Endothelial cell of umbilical vein (primary cell): ENCODE results near the gene EIF3D. TPM values are rescaled to one million over a fixed set of nuclear protein-coding genes. Genes with fewer than 3 reads are reported as not detected.

Experiments
- BruUV-seq: library from RNA; stranded (reverse); fragments of 400-500 nt; replicated peaks from 2 replicates; lab custom pipeline; 2021; lab: Mats Ljungman, UMichigan
- CTCF ChIA-PET: fragments of 300-600, 350-600 bp; sonication (Branson Sonifier 250); formaldehyde crosslinking; loops from one replicate; lab custom pipeline; 2021; ENCODE audit warnings: antibody characterized with exemption, inconsistent platforms; lab: Charles Lee
- POLR2A ChIA-PET: fragments of 300-600, 350-600 bp; sonication (Branson Sonifier 250); formaldehyde crosslinking; loops from one replicate; lab custom pipeline; 2021; ENCODE audit warnings: antibody characterized with exemption, inconsistent platforms; lab: Charles Lee
- DNase-seq: peaks from one replicate; pipeline ENCODE4 v3.0.0-alpha.2; 2011; ENCODE audit warnings: low read depth, low spot score
- FAIRE-seq: peaks from 2 replicates; lab custom pipeline; 2011; peaks lifted over from hg19 to GRCh38; lab: Jason Lieb, UNC
- H2AFZ ChIP-seq: 2 replicates; pipeline ENCODE4 v1.6.0; 2012; ENCODE audit warnings: low read depth, low read length, control low read depth, inconsistent platforms
- H3K27ac ChIP-seq: 2 replicates; pipeline ENCODE4 v1.5.1; 2011; ENCODE audit warnings: low read depth, mild to moderate bottlenecking, control low read depth, low read length, moderate library complexity; ENCODE audit not compliant: insufficient read depth
- H3K27me3 ChIP-seq, 2 experiments: 2 replicates each; pipeline versions ENCODE4 v1.6.0 to v1.6.1; 2011; ENCODE audit warnings: low read length in 2 of 2, mixed read lengths in 1 of 2; ENCODE audit not compliant: control insufficient read depth in 2 of 2, insufficient read depth in 2 of 2
- H3K36me3 ChIP-seq, 2 experiments: 2 replicates in 1 of 2; 3 replicates in 1 of 2; pipeline ENCODE4 v1.5.1; 2011; ENCODE audit warnings: low read length in 2 of 2, mild to moderate bottlenecking in 1 of 2, moderate library complexity in 1 of 2; ENCODE audit not compliant: control insufficient read depth in 2 of 2, insufficient read depth in 2 of 2; ENCODE audit errors: extremely low read depth in 1 of 2
- H3K4me1 ChIP-seq: 3 replicates; pipeline ENCODE4 v1.5.1; 2011; ENCODE audit warnings: mild to moderate bottlenecking, low read length; ENCODE audit not compliant: control insufficient read depth, insufficient read depth; ENCODE audit errors: extremely low read depth
- H3K4me2 ChIP-seq: 2 replicates; pipeline ENCODE4 v1.6.1; 2011; ENCODE audit warnings: low read length, control low read depth, mixed read lengths; ENCODE audit not compliant: insufficient read depth
- H3K4me3 ChIP-seq, 3 experiments: fragments of 200-600 bp in 1 of 3; sonication (generic), shearing (Covaris generic) in 1 of 3; replicated peaks in 1 of 3; 2 replicates each; pipeline ENCODE4 v1.5.1; 2011 to 2016; ENCODE audit warnings: control low read depth in 3 of 3, low read length in 3 of 3, mild to moderate bottlenecking in 2 of 3, inconsistent platforms in 1 of 3, low read depth in 1 of 3, moderate library complexity in 1 of 3; ENCODE audit not compliant: insufficient read depth in 1 of 3
- H3K79me2 ChIP-seq: 2 replicates; pipeline ENCODE4 v1.6.0; 2012; ENCODE audit warnings: low read length, inconsistent platforms; ENCODE audit not compliant: control insufficient read depth, insufficient read depth
- H3K9ac ChIP-seq: replicated peaks from 2 replicates; pipeline ENCODE3; 2011; ENCODE audit warnings: low read length, control low read depth; ENCODE audit not compliant: insufficient read depth; ENCODE audit errors: extremely low read depth
- H3K9me1 ChIP-seq: replicated peaks from 3 replicates; pipeline ENCODE4 v1.6.0; 2011; ENCODE audit warnings: mild to moderate bottlenecking, low read length; ENCODE audit not compliant: control insufficient read depth, insufficient read depth; ENCODE audit errors: extremely low read depth
- H3K9me3 ChIP-seq: replicated peaks from 2 replicates; pipeline ENCODE4 v1.5.1; 2012; ENCODE audit warnings: low read length, inconsistent platforms; ENCODE audit not compliant: control insufficient read depth, insufficient read depth
- H4K20me1 ChIP-seq: replicated peaks from 2 replicates; pipeline ENCODE3; 2011; ENCODE audit warnings: mild to moderate bottlenecking, low read length; ENCODE audit not compliant: control insufficient read depth, insufficient read depth; ENCODE audit errors: extremely low read depth
- EZH2 ChIP-seq: IDR thresholded peaks from 2 replicates; pipeline ENCODE4 v1.6.1; 2012; ENCODE audit warnings: borderline replicate concordance, low read depth, mild to moderate bottlenecking, moderate library complexity, low read length, inconsistent platforms; ENCODE audit not compliant: severe bottlenecking
- MAX ChIP-seq: IDR thresholded peaks from 2 replicates; pipeline ENCODE4 v1.6.1; 2011; ENCODE audit not compliant: insufficient read depth, insufficient read length
- POLR2A ChIP-seq: IDR thresholded peaks from 2 replicates; pipeline ENCODE4 v1.6.1; 2012; ENCODE audit warnings: low read depth, mild to moderate bottlenecking, control low read depth, low read length
- POLR2AphosphoS5 ChIP-seq: IDR thresholded peaks from 2 replicates; pipeline ENCODE4 v1.6.1; 2012; ENCODE audit warnings: low read depth, mild to moderate bottlenecking, control low read depth, low read length, moderate library complexity; ENCODE audit not compliant: insufficient read depth
- dilution Hi-C: fragments of 300-500 bp; cut with MboI; formaldehyde crosslinking; loops from one replicate; pipeline ENCODE4 v1.15.0; 2019; ENCODE audit warnings: low sequenced_read_pairs; ENCODE audit not compliant: extremely low pct_ligation_motif_present
- intact Hi-C: fragments of 100-400 bp; cut with micrococcal nuclease; formaldehyde crosslinking; loops from one replicate; pipeline ENCODE4 v1.10.0; 2022
- polyA plus RNA-seq, 4 experiments: library from polyadenylated mRNA; depleted of rRNA in 3 of 4; stranded (reverse) in 3 of 4; unstranded in 1 of 4; fragments of >200 nt; gene quantifications; 2 replicates each; pipeline versions ENCODE4 v1.2.1 to v1.2.3, GENCODE V29; 2011 to 2012; ENCODE audit warnings: missing spikeins in 1 of 4
- total RNA-seq: library from RNA; stranded (reverse); gene quantifications from 2 replicates; pipeline ENCODE4 v1.2.3, GENCODE V29; 2021

The EIF3D gene
- total and polyA plus RNA-seq, 2 donors (not counting 3 experiments of a cell fraction or from before 2014, with no cell fraction given), result 201 to 413 TPM

- Histone ChIP-seq H3K4me3 (peak within 1 kb of the TSS; percentile 53 to 73 (median 67)), H2AFZ (peak within 1 kb of the TSS; percentile 42), H3K36me3 (peaks cover 0 to 10% of the 10 kb centered on the region in 2 experiments), H4K20me1 (no peaks in the 10 kb centered on the region), H3K4me2 (peak within 1 kb of the TSS; percentile 75), H3K9me3 (no peaks in the 10 kb centered on the region), H3K27me3 (no peaks in the 10 kb centered on the region), H3K9ac (peak within 1 kb of the TSS; percentile 84), H3K79me2 (peaks cover 10% of the 10 kb centered on the region), H3K9me1 (no peaks in the 10 kb centered on the region), H3K4me1 (peaks cover 8% of the 10 kb centered on the region), H3K27ac (peak within 1 kb of the TSS; percentile 89)
- dilution Hi-C loops (no loop called here), intact Hi-C loops (loop anchor here (1.0 kb wide), 1 partner anchor 48 kb away; the partner anchor contains the start of gene EIF3D)
- FAIRE-seq (peak; percentile 95), DNase-seq (peak; percentile 94)
- TF ChIP-seq EZH2 (no peak), POLR2A (peak; percentile 97), MAX (no peak), POLR2AphosphoS5 (peak; percentile 91)
- CTCF ChIA-PET, result interaction anchor here (0.5 to 1.4 kb wide), 5 partner anchors 11 to 1034 kb away, joined by 3 to 10 read pairs (median 3); no protein-coding TSS in a partner anchor
- BruUV-seq, result no TSS peak
- POLR2A ChIA-PET, result interaction anchor here (0.6 to 1.4 kb wide), 9 partner anchors 9 to 348 kb away, joined by 3 to 9 read pairs (median 4); no protein-coding TSS in a partner anchor
Observed at GRCh38 chr22:36481393-36482168, 47.4 kb downstream of the EIF3D start, which contains the start of gene TXN2. Gene TXN2 (minus strand): TSS chr22:36481640. CDS start chr22:36480837, 803 bp downstream.

- TSS peak; percentile 62 for BruUV-seq
- POLR2A ChIA-PET, result interaction anchor here (0.6 to 1.4 kb wide), 2 partner anchors 11 to 96 kb away, joined by 3 to 4 read pairs; no protein-coding TSS in a partner anchor
- Histone ChIP-seq H3K27ac (peak overlapping the region; percentile 89), H3K9ac (peak overlapping the region; percentile 84), H3K4me2 (peak overlapping the region; percentile 75), H3K27me3 (no peaks in the 10 kb centered on the region), H3K4me1 (peaks cover 8% of the 10 kb centered on the region), H3K4me3 (peak overlapping the region; percentile 53 to 73 (median 67)), H3K9me3 (no peaks in the 10 kb centered on the region), H4K20me1 (no peaks in the 10 kb centered on the region), H3K36me3 (peaks cover 2 to 12% of the 10 kb centered on the region in 2 experiments), H2AFZ (peak overlapping the region; percentile 42), H3K79me2 (peaks cover 10% of the 10 kb centered on the region), H3K9me1 (no peaks in the 10 kb centered on the region)
- intact Hi-C loops (no loop called here), dilution Hi-C loops (no loop called here)
- DNase-seq (no peak), FAIRE-seq (no peak)
- CTCF ChIA-PET, result interaction anchor here (1.4 kb wide), 1 partner anchor 11 kb away, joined by 10 read pairs; no protein-coding TSS in a partner anchor
- no peak for TF ChIP-seq POLR2A
Observed at GRCh38 chr22:36480941-36481392, 48.0 kb downstream of the EIF3D start.
